Activated CD4-positive, alpha-beta T cell treated with anti-CD3 and anti-CD28 coated beads for 36 hours (primary cell): ENCODE results near the gene TRIM37. TPM values are rescaled to one million over a fixed set of nuclear protein-coding genes. Genes with fewer than 3 reads are reported as not detected.
"Not testable (repeated sequence)": the region's sequence is repeated elsewhere in the genome, so short reads cannot be mapped to it uniquely, and the experiment has no call there.

Experiments used
- ATAC-seq: fragments of 200-7000 bp; cut with Tn5 transposase; one replicate; pipeline ENCODE4 v1.10.0; 2021; ENCODE audit warnings: mild to moderate bottlenecking, moderate library complexity
- CTCF ChIA-PET: fragments of 350-600 bp; sonication (Branson Sonifier 250); formaldehyde crosslinking; loops from one replicate; lab custom pipeline; 2021; ENCODE audit warnings: antibody characterized with exemption; lab: Charles Lee
- POLR2A ChIA-PET: fragments of 350-600 bp; sonication (Branson Sonifier 250); formaldehyde crosslinking; loops from one replicate; lab custom pipeline; 2021; ENCODE audit warnings: antibody characterized with exemption, inconsistent platforms; lab: Charles Lee
- DNase-seq: peaks from one replicate; pipeline ENCODE4 v3.0.0-alpha.2; 2020
- H3K27ac Mint-ChIP-seq: one replicate; pipeline ENCODE4 v1.8.0; 2021; ENCODE audit warnings: mixed read lengths
- H3K27me3 Mint-ChIP-seq: one replicate; pipeline ENCODE4 v1.8.0; 2021; ENCODE audit warnings: mixed read lengths
- H3K36me3 Mint-ChIP-seq: one replicate; pipeline ENCODE4 v1.8.0; 2021; ENCODE audit warnings: low read depth, mixed read lengths
- H3K4me1 Mint-ChIP-seq: one replicate; pipeline ENCODE4 v1.8.0; 2021; ENCODE audit warnings: mixed read lengths
- H3K4me3 Mint-ChIP-seq: one replicate; pipeline ENCODE4 v1.8.0; 2021; ENCODE audit warnings: mild to moderate bottlenecking, moderate library complexity, mixed read lengths
- H3K9me3 Mint-ChIP-seq: one replicate; pipeline ENCODE4 v1.8.0; 2021; ENCODE audit warnings: low read depth, mixed read lengths
- intact Hi-C, 2 experiments: fragments of 100-400 bp; cut with DNase I in 1 of 2; cut with micrococcal nuclease in 1 of 2; formaldehyde crosslinking; loops; one replicate each; pipeline versions ENCODE4 v1.14.2 to v1.15.1; 2022 to 2024; cut with DNase I, micrococcal nuclease
- total RNA-seq, 2 experiments: library from RNA; stranded (reverse); gene quantifications; one replicate each; pipeline ENCODE4 v1.2.3, GENCODE V29; 2021

The TRIM37 gene
- total RNA-seq, 2 experiments from 2014 or later, result 21.3 to 22.7 TPM

DNA sequence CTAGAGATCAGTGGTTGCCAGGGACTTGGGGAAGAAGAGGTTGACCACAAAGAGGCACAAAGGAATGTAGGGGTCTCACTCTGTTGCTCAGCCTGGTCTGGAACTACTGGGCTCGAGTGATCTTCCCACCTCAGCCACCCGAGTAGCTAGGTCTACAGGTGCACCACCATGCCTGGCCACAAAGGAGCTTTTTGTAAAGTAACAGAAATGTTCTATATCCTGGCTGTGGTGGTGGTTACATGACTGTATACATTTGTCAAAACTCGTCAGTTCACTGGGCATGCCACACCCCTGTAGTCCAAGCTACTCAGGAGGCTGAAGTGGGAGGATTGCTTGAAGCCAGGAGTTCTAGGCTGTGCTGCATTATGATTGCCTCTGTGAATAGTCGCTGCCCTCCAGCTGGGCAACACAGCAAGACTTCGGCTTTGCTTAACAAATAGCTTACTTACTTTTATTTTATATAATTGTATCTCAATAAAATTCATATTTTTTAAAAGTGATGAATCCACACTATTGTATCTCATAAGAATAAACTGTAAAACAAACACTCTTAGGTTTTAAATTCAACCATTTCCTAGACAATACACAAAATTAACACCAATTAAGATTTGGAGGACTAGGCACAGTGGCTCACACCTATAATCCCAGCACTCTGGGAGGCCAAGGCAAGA is 43.3 kb upstream of the TRIM37 start:
- Mint-ChIP-seq H3K36me3 (peaks cover 12% of the 10 kb centered on the region), H3K27ac (no peak overlapping the region), H3K4me1 (peaks cover 43% of the 10 kb centered on the region), H3K27me3 (no peaks in the 10 kb centered on the region), H3K9me3 (no peaks in the 10 kb centered on the region), H3K4me3 (no peak overlapping the region)
- intact Hi-C loops, result loop anchor here (10.0 kb wide), 2 partner anchors 415 to 815 kb away; partner anchors contain the start of gene DHX40 (in 1 of the 2)
- ChIA-PET POLR2A (interaction anchor here (0.6 to 0.7 kb wide), 3 partner anchors 43 to 1466 kb away, joined by 3 read pairs; partner anchors contain the start of gene TRIM37), CTCF (interaction anchor here (1.0 to 2.0 kb wide), 2 partner anchors 18 to 38 kb away, joined by 3 to 9 read pairs; no protein-coding TSS in a partner anchor)
- ATAC-seq (peak; percentile 43), DNase-seq (peak; percentile 26)

DNA sequence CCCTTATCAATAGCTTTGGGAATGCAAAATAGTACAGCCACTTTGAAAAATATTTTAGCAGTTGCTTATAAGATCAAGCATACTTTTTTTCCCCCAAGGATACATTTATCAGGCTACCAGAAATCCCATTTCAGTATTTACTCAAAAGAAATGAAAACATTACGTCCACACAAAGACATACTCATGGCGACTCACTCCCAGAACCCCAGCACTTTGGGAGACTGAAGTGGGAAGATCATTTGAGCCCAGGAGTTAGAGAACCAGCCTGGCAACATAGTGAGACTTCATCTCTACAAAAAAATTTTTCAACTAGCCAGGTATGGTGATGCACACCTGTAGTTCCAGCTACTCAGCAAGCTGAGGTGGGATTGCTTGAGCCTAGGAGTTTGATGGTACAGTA is 42.4 kb upstream of the TRIM37 start:
- intact Hi-C loops, result no loop called here
- Mint-ChIP-seq H3K27ac (no peak overlapping the region), H3K9me3 (no peaks in the 10 kb centered on the region), H3K4me3 (no peak overlapping the region), H3K36me3 (peaks cover 12% of the 10 kb centered on the region), H3K4me1 (peaks cover 43% of the 10 kb centered on the region), H3K27me3 (no peaks in the 10 kb centered on the region)
- ATAC-seq, result no peak
- DNase-seq, result no peak
- POLR2A ChIA-PET, result no interaction called here
- CTCF ChIA-PET, result interaction anchor here (1.0 to 2.0 kb wide), 3 partner anchors 17 to 62 kb away, joined by 3 to 9 read pairs (median 3); no protein-coding TSS in a partner anchor

DNA sequence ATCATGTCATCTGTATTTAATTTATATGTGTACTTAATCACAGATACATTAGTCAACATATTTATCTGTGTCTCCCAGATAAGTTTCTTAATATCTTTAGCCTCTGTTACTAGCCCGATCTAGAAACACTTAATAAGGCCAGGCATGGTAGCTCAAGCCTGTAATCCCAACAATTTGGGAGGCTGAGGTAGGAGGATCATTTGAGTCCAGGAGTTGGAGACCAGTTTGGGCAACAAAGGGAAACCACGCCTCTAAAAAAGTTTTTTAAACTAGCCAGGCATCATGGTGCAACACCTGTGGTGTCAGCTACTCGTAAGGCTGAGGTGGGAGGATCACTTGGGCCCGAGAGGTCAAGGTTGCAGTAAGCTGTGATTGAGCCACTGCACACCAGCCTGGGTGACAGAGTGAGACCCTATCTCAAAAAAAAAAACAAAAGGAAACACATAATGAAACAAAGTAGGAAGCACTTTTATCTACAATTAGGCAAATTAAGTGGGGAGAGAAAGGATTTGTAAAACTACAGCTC is 39.0 kb upstream of the TRIM37 start:
- intact Hi-C loops, result no loop called here
- H3K4me1 Mint-ChIP-seq, result peaks cover 20% of the 10 kb centered on the region
- ATAC-seq (no peak), DNase-seq (no peak)
- peaks cover 6% of the 10 kb centered on the region for H3K36me3 Mint-ChIP-seq
- H3K9me3 Mint-ChIP-seq, result no peaks in the 10 kb centered on the region
- ChIA-PET POLR2A (interaction anchor here (0.9 kb wide), 1 partner anchor 10 kb away, joined by 4 read pairs; the partner anchor contains the start of genes PRR11 and SKA2), CTCF (interaction anchor here (0.6 kb wide), 1 partner anchor 446 kb away, joined by 3 read pairs; no protein-coding TSS in a partner anchor)
- no peak overlapping the region for H3K27ac Mint-ChIP-seq
- no peaks in the 10 kb centered on the region for H3K27me3 Mint-ChIP-seq
- H3K4me3 Mint-ChIP-seq, result no peak overlapping the region

DNA sequence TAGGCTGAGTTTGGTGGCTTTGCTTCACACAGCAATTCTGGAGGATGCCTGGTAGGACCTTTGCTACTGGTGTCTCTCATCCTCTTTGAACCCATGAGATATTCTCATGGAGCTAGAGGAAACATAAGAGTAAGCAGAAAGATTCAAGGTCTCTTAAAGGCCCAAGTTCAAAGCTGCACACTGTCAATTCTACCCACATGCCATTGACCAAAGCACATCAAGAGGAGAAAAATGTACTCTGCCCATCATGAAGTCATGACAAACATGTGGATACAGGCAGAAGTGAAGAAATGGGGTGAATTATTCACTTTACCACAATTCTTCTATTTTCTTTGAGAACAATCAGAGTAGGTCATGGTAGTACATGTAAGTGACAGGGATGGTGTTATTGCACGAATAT is 35.2 kb upstream of the TRIM37 start:
- no peak overlapping the region for H3K4me3 Mint-ChIP-seq
- CTCF ChIA-PET, result interaction anchor here (1.3 kb wide), 1 partner anchor 10 kb away, joined by 4 read pairs; no protein-coding TSS in a partner anchor
- H3K27me3 Mint-ChIP-seq, result no peaks in the 10 kb centered on the region
- intact Hi-C loops, result no loop called here
- no peak for DNase-seq
- no peaks in the 10 kb centered on the region for H3K9me3 Mint-ChIP-seq
- H3K27ac Mint-ChIP-seq, result no peak overlapping the region
- H3K36me3 Mint-ChIP-seq, result peaks cover 2% of the 10 kb centered on the region
- POLR2A ChIA-PET, result interaction anchor here (0.5 kb wide), 1 partner anchor 176 kb away, joined by 3 read pairs; no protein-coding TSS in a partner anchor
- ATAC-seq, result no peak
- peaks cover 2% of the 10 kb centered on the region for H3K4me1 Mint-ChIP-seq

DNA sequence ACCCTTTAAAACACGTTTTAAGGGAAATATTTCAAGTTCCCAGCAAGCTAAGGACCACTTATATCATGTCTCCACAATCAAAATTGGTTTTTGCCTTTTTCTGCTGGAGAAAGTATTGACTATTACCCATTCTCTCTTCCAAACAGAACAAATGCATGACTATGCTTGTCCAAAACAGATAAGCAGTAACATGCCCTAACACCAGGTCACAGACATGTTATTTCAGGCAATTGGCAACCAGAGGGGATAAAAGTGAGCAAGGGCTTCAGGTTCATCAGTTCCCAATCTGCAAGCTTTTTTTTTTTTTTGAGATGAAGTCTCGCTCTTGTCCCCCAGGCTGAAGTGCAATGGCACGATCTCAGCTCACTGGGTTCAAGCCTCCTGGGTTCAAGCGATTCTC is 33.3 kb upstream of the TRIM37 start:
- H3K4me3 Mint-ChIP-seq, result no peak overlapping the region
- intact Hi-C loops, result no loop called here
- H3K4me1 Mint-ChIP-seq, result no peaks in the 10 kb centered on the region
- ATAC-seq, result no peak
- ChIA-PET CTCF (interaction anchor here (0.5 kb wide), 1 partner anchor 25 kb away, joined by 3 read pairs; no protein-coding TSS in a partner anchor), POLR2A (no interaction called here)
- no peaks in the 10 kb centered on the region for H3K9me3 Mint-ChIP-seq
- no peaks in the 10 kb centered on the region for H3K27me3 Mint-ChIP-seq
- DNase-seq, result no peak
- H3K27ac Mint-ChIP-seq, result no peak overlapping the region
- no peaks in the 10 kb centered on the region for H3K36me3 Mint-ChIP-seq

DNA sequence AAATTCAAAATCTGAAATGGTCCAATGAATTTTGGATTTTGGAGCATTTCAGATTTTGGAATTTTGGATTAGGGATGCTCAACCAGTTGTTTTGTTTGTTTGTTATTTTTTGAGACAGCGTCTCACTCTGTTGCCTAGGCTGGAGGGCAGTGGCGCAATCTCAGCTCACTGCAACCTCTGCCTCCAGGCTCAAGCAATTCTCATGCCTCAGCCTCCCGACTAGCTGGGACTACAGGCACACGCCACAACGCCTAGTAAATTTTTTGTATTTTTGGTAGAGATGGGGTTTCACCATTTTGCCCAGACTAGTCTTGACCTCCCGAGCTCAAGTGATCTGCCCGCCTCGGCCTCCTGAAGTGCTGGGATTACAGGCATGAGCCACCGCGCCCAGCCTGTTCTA is 31.7 kb upstream of the TRIM37 start:
- H3K4me1 Mint-ChIP-seq, intact Hi-C loops, H3K9me3 Mint-ChIP-seq, H3K36me3 Mint-ChIP-seq, H3K27ac Mint-ChIP-seq, CTCF ChIA-PET, H3K27me3 Mint-ChIP-seq, POLR2A ChIA-PET, ATAC-seq, H3K4me3 Mint-ChIP-seq, DNase-seq: not testable (repeated sequence)

DNA sequence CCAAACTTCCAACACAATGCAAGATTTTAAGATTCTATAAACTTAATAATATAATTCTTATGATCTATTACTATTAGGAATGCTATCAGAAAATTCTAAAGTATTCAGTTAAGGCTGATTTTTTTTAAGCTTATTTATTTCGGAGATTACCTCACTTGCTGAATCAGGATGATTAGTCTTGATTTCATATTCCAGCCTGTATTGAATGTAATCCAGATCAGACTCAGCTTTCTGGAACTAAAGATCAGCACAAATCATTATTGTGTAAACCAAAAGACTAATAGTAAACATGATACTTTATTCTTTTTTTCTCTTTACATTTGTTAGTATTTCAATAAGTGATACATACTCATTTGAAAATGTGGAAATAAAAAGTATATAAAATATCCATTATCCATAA is 24.5 kb upstream of the TRIM37 start:
- POLR2A ChIA-PET, result no interaction called here

DNA sequence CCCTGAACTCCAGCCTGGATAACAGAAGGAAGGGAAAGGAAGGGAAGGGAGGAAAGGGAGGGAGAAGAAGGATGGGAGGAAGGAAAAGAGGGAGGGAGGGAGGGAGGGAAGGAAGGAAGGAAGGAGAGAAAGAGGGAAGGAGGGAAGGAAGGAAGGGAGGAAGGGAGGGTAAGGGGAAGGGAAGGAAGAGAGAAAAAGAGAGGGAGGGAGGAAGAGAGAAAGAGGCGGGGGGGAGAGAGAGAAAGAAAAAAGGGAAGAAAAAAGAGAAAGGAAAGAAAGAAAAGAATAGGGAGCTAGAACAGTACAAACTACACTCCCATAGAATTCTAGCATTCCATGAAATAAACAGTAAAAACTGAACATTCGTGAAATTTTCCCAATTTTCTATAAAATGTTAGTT is 23.1 kb upstream of the TRIM37 start:
- Mint-ChIP-seq H3K36me3 (peaks cover 13% of the 10 kb centered on the region), H3K4me3 (no peak overlapping the region), H3K4me1 (peaks cover 5% of the 10 kb centered on the region), H3K9me3 (no peaks in the 10 kb centered on the region), H3K27me3 (no peaks in the 10 kb centered on the region), H3K27ac (no peak overlapping the region)
- ATAC-seq, result no peak
- no peak for DNase-seq
- intact Hi-C loops, result no loop called here
- ChIA-PET CTCF (interaction anchor here (0.6 kb wide), 1 partner anchor 43 kb away, joined by 3 read pairs; no protein-coding TSS in a partner anchor), POLR2A (no interaction called here)

More for the DNA sequence above, 24.5 kb upstream of the TRIM37 start:
- H3K27ac Mint-ChIP-seq, result no peak overlapping the region
- no peak for ATAC-seq
- H3K36me3 Mint-ChIP-seq, result peaks cover 13% of the 10 kb centered on the region
- H3K9me3 Mint-ChIP-seq, result no peaks in the 10 kb centered on the region
- DNase-seq, result no peak
- intact Hi-C loops, result no loop called here
- H3K4me3 Mint-ChIP-seq, result no peak overlapping the region
- CTCF ChIA-PET, result interaction anchor here (0.6 to 2.2 kb wide), 4 partner anchors 15 to 430 kb away, joined by 3 to 9 read pairs (median 3); no protein-coding TSS in a partner anchor
- H3K4me1 Mint-ChIP-seq, result peaks cover 5% of the 10 kb centered on the region
- H3K27me3 Mint-ChIP-seq, result no peaks in the 10 kb centered on the region

DNA sequence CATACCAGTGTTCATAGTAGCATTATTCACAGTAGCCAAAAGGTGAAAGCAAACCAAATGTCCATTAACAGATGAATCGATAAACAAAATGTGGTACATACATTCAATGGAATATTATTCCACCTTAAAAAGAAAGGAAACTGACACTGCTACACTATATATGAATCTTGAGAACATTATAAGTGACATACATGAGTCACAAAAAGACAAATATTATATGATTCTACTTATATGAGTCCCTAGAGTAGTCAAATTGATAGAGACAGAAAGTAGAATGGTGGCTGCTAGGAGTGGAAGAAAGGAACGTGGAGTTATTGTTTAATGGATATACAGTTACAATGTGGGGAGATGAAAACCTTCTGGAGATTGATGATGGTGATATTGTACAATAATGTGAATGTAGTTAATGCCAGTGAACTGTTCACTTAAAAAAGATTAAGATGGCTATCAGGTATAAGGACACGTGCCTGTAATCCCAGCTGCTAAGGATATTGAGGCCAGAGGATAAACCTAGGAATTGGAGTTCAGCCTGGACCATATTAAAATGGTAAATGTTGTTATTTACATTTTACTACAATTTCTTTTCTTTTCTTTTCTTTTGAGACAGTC is 20.2 kb upstream of the TRIM37 start:
- Mint-ChIP-seq H3K27ac (no peak overlapping the region), H3K4me3 (no peak overlapping the region), H3K9me3 (no peaks in the 10 kb centered on the region), H3K36me3 (peaks cover 16% of the 10 kb centered on the region), H3K4me1 (peaks cover 4% of the 10 kb centered on the region), H3K27me3 (no peaks in the 10 kb centered on the region)
- ATAC-seq, result peak; percentile 64
- POLR2A ChIA-PET, result no interaction called here
- DNase-seq, result no peak
- CTCF ChIA-PET, result no interaction called here
- intact Hi-C loops, result no loop called here

DNA sequence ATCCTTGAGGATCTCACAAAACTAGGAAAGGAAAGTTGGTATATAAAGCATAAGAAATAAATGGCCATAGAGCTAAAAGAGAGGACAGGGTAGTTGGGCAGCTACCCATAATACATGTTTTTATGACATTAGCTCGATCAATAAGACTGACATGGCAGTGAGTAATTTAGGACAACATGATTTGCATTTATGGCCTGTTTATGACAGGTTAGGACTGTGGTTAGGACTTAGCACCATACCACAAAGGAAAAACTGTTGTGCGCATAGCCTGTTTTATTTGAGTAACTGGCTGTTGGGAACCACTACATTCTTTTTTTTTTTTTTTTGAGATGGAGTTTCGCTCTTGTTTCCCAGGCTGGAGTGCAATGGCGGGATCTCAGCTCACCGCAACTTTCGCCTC is 18.0 kb upstream of the TRIM37 start:
- Mint-ChIP-seq H3K4me3 (no peak overlapping the region), H3K9me3 (no peaks in the 10 kb centered on the region), H3K36me3 (peaks cover 17% of the 10 kb centered on the region), H3K27me3 (no peaks in the 10 kb centered on the region), H3K27ac (no peak overlapping the region), H3K4me1 (peaks cover 4% of the 10 kb centered on the region)
- intact Hi-C loops, result no loop called here
- ChIA-PET CTCF (interaction anchor here (0.9 to 1.1 kb wide), 3 partner anchors 11 to 60 kb away, joined by 3 read pairs; no protein-coding TSS in a partner anchor), POLR2A (no interaction called here)
- DNase-seq, result no peak
- ATAC-seq, result no peak

DNA sequence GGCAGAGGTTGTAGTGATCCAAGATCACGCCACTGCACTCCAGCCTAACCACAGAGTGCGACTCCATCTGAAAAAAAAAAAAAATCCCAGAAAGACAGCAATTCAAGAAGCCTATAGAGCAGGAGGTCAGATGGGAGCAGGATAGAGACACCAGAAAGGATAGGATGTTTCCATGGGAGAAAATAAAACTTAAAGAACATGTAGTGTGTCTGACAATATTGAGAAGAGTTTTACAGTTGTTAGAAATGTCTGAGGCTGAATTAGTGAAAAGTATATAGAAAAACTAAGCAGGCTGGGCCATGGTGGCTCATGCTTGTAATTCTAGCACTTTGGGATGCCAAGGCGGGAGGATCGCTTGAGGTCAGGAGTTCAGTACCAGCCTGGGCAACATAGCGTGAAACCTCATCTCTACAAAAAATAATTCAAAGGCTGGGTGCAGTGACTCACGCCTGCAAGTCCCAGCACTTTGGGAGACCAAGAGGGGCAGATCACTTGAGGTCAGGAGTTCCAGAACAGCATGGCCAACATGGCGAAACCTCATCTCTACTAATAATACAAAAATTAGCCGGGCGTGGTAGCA is 15.3 kb upstream of the TRIM37 start:
- no peak overlapping the region for H3K27ac Mint-ChIP-seq
- H3K27me3 Mint-ChIP-seq, result no peaks in the 10 kb centered on the region
- CTCF ChIA-PET, result no interaction called here
- no peak for DNase-seq
- no peaks in the 10 kb centered on the region for H3K9me3 Mint-ChIP-seq
- ATAC-seq, result no peak
- no peak overlapping the region for H3K4me3 Mint-ChIP-seq
- H3K4me1 Mint-ChIP-seq, result peaks cover 2% of the 10 kb centered on the region
- intact Hi-C loops, result no loop called here
- POLR2A ChIA-PET, result no interaction called here
- H3K36me3 Mint-ChIP-seq, result peaks cover 13% of the 10 kb centered on the region
